Esophagus (tissue), 2 donors: ENCODE results near the gene GALP. TPM values are rescaled to one million over a fixed set of nuclear protein-coding genes. Genes with fewer than 3 reads are reported as not detected.

Experiments used
- H3K27ac ChIP-seq, 2 donors: one replicate each; pipeline ENCODE4 v1.5.1; 2013; ENCODE audit warnings: low read depth in 2 of 2, mild to moderate bottlenecking in 2 of 2, inconsistent platforms in 1 of 2, low read length in 1 of 2, moderate library complexity in 1 of 2
- H3K27me3 ChIP-seq, 2 donors: one replicate each; pipeline ENCODE4 v1.6.1; 2013; ENCODE audit warnings: low read length in 2 of 2, control low read depth in 1 of 2, mild to moderate bottlenecking in 1 of 2; ENCODE audit not compliant: insufficient read depth in 2 of 2, control insufficient read depth in 1 of 2
- H3K36me3 ChIP-seq, 2 donors: one replicate each; pipeline ENCODE4 v1.6.1; 2013; ENCODE audit warnings: low read length in 1 of 2; ENCODE audit not compliant: control insufficient read depth in 2 of 2, insufficient read depth in 2 of 2
- H3K4me1 ChIP-seq, 2 donors: one replicate each; pipeline ENCODE4 v1.6.1; 2013; ENCODE audit warnings: low read length in 1 of 2; ENCODE audit not compliant: control insufficient read depth in 2 of 2, insufficient read depth in 2 of 2
- H3K4me3 ChIP-seq, 2 donors: one replicate each; pipeline ENCODE4 v1.5.1; 2013; ENCODE audit warnings: low read length in 2 of 2, mild to moderate bottlenecking in 2 of 2, low read depth in 1 of 2, moderate library complexity in 1 of 2
- H3K9me3 ChIP-seq, 2 donors: one replicate each; pipeline ENCODE4 v1.6.1; 2013; ENCODE audit warnings: mild to moderate bottlenecking in 2 of 2, low read depth in 1 of 2, low read length in 1 of 2, moderate library complexity in 1 of 2; ENCODE audit not compliant: control insufficient read depth in 2 of 2, insufficient read depth in 1 of 2
- WGBS, 2 donors: extraction: QIAGEN DNeasy Blood & Tissue Kit; methylation state at CpG; one replicate each; pipeline ENCODE4 v1.1.7; 2013; 5-methylcytosine and 5-hydroxymethylcytosine counted together
- polyA plus RNA-seq, 2 donors: library from polyadenylated mRNA; stranded (reverse); fragments of 200-250 nt; gene quantifications; one replicate each; pipeline ENCODE4 v1.2.3, GENCODE V29; 2013
- donor health status: healthy with polysubstance abuse.
- donor health status: Bipolar disorder and iron deficiency.

GALP gene
- polyA plus RNA-seq, 2 donors = not detected

- 94 to 97% methylated on average over 9 of the region's 9 CpGs for WGBS, 2 donors
- Histone ChIP-seq H3K9me3 (no peaks in the 10 kb centered on the region), H3K4me1 (no peaks in the 10 kb centered on the region), H3K27me3 (no peaks in the 10 kb centered on the region), H3K4me3 (no peak overlapping the region), H3K27ac (no peak overlapping the region), H3K36me3 (peaks cover 0 to 7% of the 10 kb centered on the region in 2 donors)
These were observed 47.7 kb downstream of the GALP start for GRCh38 chr19:56223481-56223880.

Other genes with a start within 250 kb of the GALP start
- not detected for gene NLRP13, start 243.7 kb upstream of the GALP start, polyA plus RNA-seq
- gene NLRP8, start 228.2 kb upstream of the GALP start, polyA plus RNA-seq = not detected
- gene NLRP5, start 189.2 kb upstream of the GALP start, polyA plus RNA-seq = not detected
- gene ZNF787, start 54.7 kb upstream of the GALP start, polyA plus RNA-seq = 10 to 100 TPM; 17.0 to 19.0 TPM
- 10 to 100 TPM; 12.9 to 16.0 TPM for gene ZNF444, start 34.7 kb upstream of the GALP start, polyA plus RNA-seq
- under 1 TPM; 0.01 to 0.04 TPM for gene ZSCAN5B, start 21.8 kb downstream of the GALP start, polyA plus RNA-seq
- not detected for gene ZSCAN5C, start 26.3 kb downstream of the GALP start, polyA plus RNA-seq
- gene EDDM13, start 96.7 kb downstream of the GALP start, polyA plus RNA-seq = 1 to 10 TPM; 2.8 to 3.0 TPM
- gene ZSCAN5A, start 138.8 kb downstream of the GALP start, polyA plus RNA-seq = 1 to 10 TPM; 3.8 to 3.9 TPM
- gene ZNF582, start 217.5 kb downstream of the GALP start, polyA plus RNA-seq = 1 to 10 TPM in 1 of 2 donors, under 1 TPM in 1; 0.86 to 1.1 TPM
- under 1 TPM; 0.55 to 0.56 TPM for gene ZNF583, start 228.3 kb downstream of the GALP start, polyA plus RNA-seq